GM12801 (cell line): ENCODE measurements around the gene MTHFD1L.

ENCODE experiments used
- TF ChIP-seq, protein P1 (sequence below): IDR thresholded peaks from one replicate; pipeline ENCODE4 v1.5.1; 2011; ENCODE audit warnings: control low read depth; ENCODE audit not compliant: insufficient read length; ENCODE audit errors: extremely low read depth

MTHFD1L gene

DNA sequence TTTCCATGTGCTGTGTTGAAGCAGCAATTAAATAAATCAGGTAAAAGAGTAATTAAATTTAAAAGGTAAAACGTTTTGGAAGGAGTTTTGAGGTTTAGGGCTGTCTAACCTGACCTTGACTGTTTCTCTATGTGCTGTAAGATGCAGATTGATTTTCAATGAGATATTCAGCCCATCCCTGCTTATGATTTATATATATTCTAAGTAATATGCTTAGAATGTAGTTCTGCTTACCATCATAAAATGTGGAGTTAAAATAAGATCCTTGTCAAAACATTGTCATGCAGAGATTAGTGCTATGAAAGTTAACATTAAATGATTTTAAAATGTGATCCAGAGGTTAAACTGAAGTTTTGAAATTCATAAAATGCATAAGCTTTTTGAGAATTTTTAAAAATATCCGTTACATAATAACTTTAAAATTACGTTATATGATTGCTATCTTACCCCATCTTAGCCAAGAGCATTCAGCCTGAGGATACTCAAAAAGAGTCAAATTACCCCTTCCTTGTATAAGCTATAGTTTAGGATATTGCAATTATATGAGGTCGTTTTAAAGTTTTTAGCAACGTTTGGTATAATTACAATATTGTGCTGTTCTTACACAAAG is 122.5 kb downstream of the MTHFD1L start:
- TF ChIP-seq, protein P1, sequence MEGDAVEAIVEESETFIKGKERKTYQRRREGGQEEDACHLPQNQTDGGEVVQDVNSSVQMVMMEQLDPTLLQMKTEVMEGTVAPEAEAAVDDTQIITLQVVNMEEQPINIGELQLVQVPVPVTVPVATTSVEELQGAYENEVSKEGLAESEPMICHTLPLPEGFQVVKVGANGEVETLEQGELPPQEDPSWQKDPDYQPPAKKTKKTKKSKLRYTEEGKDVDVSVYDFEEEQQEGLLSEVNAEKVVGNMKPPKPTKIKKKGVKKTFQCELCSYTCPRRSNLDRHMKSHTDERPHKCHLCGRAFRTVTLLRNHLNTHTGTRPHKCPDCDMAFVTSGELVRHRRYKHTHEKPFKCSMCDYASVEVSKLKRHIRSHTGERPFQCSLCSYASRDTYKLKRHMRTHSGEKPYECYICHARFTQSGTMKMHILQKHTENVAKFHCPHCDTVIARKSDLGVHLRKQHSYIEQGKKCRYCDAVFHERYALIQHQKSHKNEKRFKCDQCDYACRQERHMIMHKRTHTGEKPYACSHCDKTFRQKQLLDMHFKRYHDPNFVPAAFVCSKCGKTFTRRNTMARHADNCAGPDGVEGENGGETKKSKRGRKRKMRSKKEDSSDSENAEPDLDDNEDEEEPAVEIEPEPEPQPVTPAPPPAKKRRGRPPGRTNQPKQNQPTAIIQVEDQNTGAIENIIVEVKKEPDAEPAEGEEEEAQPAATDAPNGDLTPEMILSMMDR: no peak

DNA sequence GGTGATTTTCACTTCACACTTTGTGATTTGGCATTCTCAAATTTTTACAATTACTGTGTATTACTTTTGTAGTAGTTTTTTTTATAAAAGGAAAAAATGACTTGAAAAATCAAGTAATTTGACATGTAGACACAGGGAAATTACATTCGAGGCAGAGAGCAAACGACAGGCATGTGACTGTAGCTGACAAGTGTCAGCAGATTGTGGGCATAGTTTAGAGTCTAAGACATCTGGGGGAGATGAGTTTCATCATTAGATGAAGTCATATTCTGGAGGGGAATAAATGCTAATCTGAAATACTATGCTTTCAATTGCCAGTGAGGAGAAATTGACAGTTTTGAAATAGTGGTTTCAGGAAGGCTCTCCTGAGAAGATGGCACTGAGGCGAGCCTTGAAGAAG is 126.0 kb downstream of the MTHFD1L start:
- TF ChIP-seq, protein P1: no peak

DNA sequence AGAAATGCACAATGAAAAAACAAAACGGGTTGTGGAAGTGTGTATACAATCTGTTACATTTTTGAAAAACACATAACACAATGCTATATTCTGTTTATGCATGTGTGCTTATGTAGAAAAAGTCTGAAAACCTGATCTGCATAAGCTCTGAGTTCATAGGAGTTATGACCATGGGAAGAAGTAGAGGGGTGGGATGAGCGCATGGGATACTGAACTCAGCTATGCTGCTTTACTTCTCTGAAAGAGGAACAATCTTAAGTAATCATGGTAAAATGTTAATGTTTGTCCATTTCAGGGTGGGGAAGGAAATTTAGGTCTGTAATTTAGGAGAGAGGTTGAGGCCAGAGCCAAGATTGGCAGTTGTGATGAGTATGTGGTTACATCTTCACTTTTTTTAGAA is 126.8 kb downstream of the MTHFD1L start:
- TF ChIP-seq, protein P1: no peak

DNA sequence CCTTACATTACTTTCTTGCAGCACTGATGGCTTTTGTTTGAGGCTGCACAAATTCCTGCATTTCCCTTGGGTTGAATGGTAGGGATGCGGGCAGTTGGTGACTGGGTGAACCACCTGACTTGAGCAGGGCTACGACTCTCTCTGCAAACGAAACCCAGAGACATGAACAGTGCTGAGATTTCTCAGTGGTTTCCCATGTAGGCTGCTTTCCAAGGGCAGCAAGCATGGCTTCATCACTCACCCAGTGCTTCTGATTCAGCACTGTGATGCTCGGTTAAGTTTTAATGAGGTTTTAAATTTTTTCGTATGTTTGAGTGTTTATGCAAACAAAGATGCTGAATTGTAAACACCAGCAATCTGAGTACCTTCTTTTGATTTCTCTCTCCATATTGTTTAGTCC is 127.2 kb downstream of the MTHFD1L start:
- TF ChIP-seq, protein P1: no peak

DNA sequence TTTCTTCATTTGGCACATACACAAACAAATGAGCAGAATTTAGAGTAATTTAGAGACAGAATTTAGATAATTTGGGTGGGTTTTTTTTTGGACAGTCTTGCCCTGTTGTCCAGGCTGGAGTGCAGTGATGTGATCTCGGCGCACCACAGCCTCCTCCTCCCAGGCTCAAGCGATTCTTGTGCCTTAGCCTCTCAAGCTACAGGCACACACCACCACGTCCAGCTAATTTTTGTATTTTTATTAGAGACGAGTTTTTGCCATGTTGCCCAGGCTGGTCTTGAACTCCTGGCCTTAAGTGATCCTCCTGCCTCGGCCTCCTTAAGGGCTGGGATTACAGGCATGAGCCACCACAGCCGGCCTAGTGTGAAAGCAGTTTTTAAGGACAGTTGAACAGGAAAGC is 127.8 kb downstream of the MTHFD1L start:
- TF ChIP-seq, protein P1: no peak

DNA sequence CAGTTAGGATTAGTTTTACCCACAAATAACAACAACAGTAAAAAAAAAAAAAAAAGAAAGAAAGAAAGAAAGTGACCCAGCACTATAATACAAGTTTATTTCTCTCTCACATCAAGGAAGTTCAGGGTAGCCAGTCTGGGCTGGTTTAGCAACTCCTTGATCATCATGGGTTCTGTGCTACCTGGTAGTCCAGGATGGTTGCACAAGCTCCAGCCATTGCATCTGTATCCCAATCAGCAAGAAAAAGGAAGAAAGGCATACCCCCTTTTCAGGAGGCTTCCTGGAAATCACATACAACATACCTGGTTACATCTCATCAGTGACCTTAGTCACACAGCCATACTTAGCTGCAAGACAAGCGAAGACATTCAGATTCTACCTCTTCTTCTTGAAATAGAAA is 128.5 kb downstream of the MTHFD1L start:
- TF ChIP-seq, protein P1: no peak

DNA sequence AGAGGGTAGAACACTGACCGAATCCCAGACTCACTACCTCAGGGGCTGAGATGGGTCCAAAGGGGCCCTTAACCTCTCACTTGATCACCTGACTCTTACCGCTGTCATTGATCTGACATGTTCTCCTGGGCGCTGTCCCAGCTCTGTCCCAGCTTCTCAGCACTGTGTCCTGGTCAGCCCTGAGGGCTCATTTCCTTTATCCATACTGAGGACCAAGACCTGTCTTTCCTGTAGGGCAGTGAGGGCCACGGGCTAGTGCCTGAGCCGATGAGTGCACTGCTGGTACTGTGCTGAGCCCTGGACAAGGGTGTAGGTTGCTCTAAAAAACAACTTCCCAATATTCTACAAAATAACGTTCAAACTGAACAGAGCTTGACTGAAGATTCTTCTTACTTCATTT is 131.5 kb downstream of the MTHFD1L start:
- TF ChIP-seq, protein P1: no peak

DNA sequence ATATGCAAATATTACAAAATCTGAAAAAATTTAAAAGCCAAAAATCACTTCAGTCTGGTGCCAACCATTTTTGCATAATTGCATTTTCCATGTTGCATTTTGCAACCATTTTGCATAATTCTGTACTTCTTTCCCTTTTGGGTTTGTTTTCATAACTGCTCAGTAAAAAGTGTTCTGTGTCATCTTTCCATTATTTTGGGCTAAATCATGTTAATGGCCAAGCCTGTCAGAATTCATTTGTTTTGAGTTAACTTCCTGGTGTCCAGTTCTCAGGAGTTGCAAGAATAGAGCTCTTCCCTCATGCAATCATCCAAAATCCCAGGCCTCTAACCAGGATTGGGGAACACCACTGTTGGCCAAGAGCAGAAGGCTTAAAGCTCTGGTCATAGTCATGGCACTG is 133.6 kb downstream of the MTHFD1L start:
- TF ChIP-seq, protein P1: no peak
